ENCODE measurements around the gene SETMAR.

GRCh38 chr3:4362523-4362922, 59.4 kb downstream of the SETMAR start:
- TF ChIP-seq FOXA1 (IDR thresholded peaks at IDR 0.05) (no peak), MAX (IDR thresholded peaks at IDR 0.05) (no peak), CTCF (IDR thresholded peaks at IDR 0.05; ENCODE audit: low read depth, low read length, missing input control) (no peak), ATF3 (IDR thresholded peaks at IDR 0.05) (no peak), REST (IDR thresholded peaks at IDR 0.05) (no peak), YY1 (IDR thresholded peaks at IDR 0.05) (no peak)
